K562 (cell line): ENCODE data around the gene SCN4A. TPM values are rescaled to one million over a fixed set of nuclear protein-coding genes. Genes with fewer than 3 reads are reported as not detected.
"Not testable (repeated sequence)": the region's sequence is repeated elsewhere in the genome, so short reads cannot be mapped to it uniquely, and the experiment has no call there.

Source experiments
- ATAC-seq: fragments of 200-7000 bp; cut with Tn5 transposase; 3 replicates; pipeline ENCODE4 v1.9.1; 2020; ENCODE audit warnings: moderate library complexity
- BruUV-seq: library from RNA; stranded (reverse); fragments of 400-500 nt; replicated peaks from 2 replicates; lab custom pipeline; 2021; lab: Mats Ljungman, UMichigan
- CTCF ChIA-PET: fragments of 300-600 bp; formaldehyde crosslinking; extraction: SDS; loops from one replicate; lab custom pipeline; 2021; ENCODE audit warnings: low intra/inter-chr PET ratio; lab: Yijun Ruan, JAX
- POLR2A ChIA-PET: fragments of 300-600, 350-650 bp; sonication (Branson Sonifier 250); formaldehyde crosslinking; extraction: SDS; loops from one replicate; lab custom pipeline; 2021; ENCODE audit warnings: antibody characterized with exemption, inconsistent platforms; lab: Yijun Ruan, JAX
- DNase-seq, 4 experiments: peaks; one replicate each; pipeline versions ENCODE4 v3.0.0 to v3.0.0-alpha.2; 2011 to 2018; ENCODE audit warnings: low spot score in 3 of 4, mixed read lengths in 3 of 4; ENCODE audit errors: extremely low read depth in 1 of 4
- FAIRE-seq: peaks from 2 replicates; lab custom pipeline; 2011; peaks lifted over from hg19 to GRCh38; lab: Jason Lieb, UNC
- H2AFZ ChIP-seq: 2 replicates; pipeline ENCODE4 v1.6.0; 2011; ENCODE audit warnings: low read depth, low read length, control low read depth, inconsistent platforms
- H3K27ac ChIP-seq: fragments of 200-600 bp; 3 replicates; pipeline ENCODE4 v1.8.0; 2011; ENCODE audit warnings: low read depth, mild to moderate bottlenecking, control low read depth, inconsistent platforms, low read length, moderate library complexity, mixed read lengths; ENCODE audit errors: extremely low read depth
- H3K27me3 ChIP-seq, 2 experiments: fragments of 300-600 bp in 1 of 2; 2 replicates in 1 of 2; 3 replicates in 1 of 2; pipeline versions ENCODE4 v1.6.0 to v1.8.0; 2011; ENCODE audit warnings: inconsistent platforms in 2 of 2, low read length in 2 of 2, mild to moderate bottlenecking in 1 of 2, mixed read lengths in 1 of 2, moderate library complexity in 1 of 2; ENCODE audit not compliant: control insufficient read depth in 2 of 2, insufficient read depth in 2 of 2
- H3K36me3 ChIP-seq: fragments of 300-600 bp; 3 replicates; pipeline ENCODE4 v1.8.0; 2011; ENCODE audit warnings: mild to moderate bottlenecking, low read length, inconsistent platforms; ENCODE audit not compliant: control insufficient read depth, insufficient read depth
- H3K4me1 ChIP-seq, 2 experiments: fragments of 200-600 bp in 1 of 2; replicated peaks in 1 of 2; 2 replicates in 1 of 2; 3 replicates in 1 of 2; pipeline versions ENCODE4 v1.5.1 to v1.8.0; 2011; ENCODE audit warnings: inconsistent platforms in 2 of 2, low read length in 2 of 2, mild to moderate bottlenecking in 1 of 2, mixed read lengths in 1 of 2, moderate library complexity in 1 of 2; ENCODE audit not compliant: control insufficient read depth in 2 of 2, insufficient read depth in 2 of 2
- H3K4me2 ChIP-seq: 2 replicates; pipeline ENCODE4 v1.6.1; 2011; ENCODE audit warnings: low read length, control low read depth, inconsistent platforms, mixed read lengths; ENCODE audit not compliant: insufficient read depth
- H3K4me3 ChIP-seq: fragments of 200-600 bp; sonication (generic), shearing (Covaris generic); 2 replicates; pipeline ENCODE4 v1.5.1; 2016; ENCODE audit warnings: control low read depth, inconsistent platforms
- H3K79me2 ChIP-seq: fragments of 200-600 bp; 3 replicates; pipeline ENCODE4 v1.8.0; 2011; ENCODE audit warnings: low read length, inconsistent platforms; ENCODE audit not compliant: control insufficient read depth, insufficient read depth
- H3K9ac ChIP-seq, 2 experiments: 2 replicates each; pipeline versions ENCODE4 v1.6.0 to v1.6.1; 2011; ENCODE audit warnings: low read depth in 2 of 2, low read length in 2 of 2, control low read depth in 1 of 2, inconsistent platforms in 1 of 2, mild to moderate bottlenecking in 1 of 2, mixed read lengths in 1 of 2; ENCODE audit not compliant: insufficient read depth in 1 of 2
- H3K9me1 ChIP-seq: one replicate; pipeline ENCODE4 v1.6.0; 2011; ENCODE audit warnings: inconsistent platforms, mild to moderate bottlenecking, low read length, moderate library complexity; ENCODE audit not compliant: control insufficient read depth, insufficient read depth
- H3K9me3 ChIP-seq: replicated peaks from 2 replicates; pipeline ENCODE4 v1.5.1; 2011; ENCODE audit warnings: low read depth, low read length, inconsistent platforms; ENCODE audit not compliant: control insufficient read depth, insufficient read depth
- H4K20me1 ChIP-seq: replicated peaks from 2 replicates; pipeline ENCODE4 v1.6.1; 2011; ENCODE audit warnings: low read length, inconsistent platforms, mixed read lengths; ENCODE audit not compliant: control insufficient read depth, insufficient read depth
- RFX1 ChIP-seq: fragments of 450-650 bp; IDR thresholded peaks from 2 replicates; pipeline ENCODE4 v1.6.1; 2016; ENCODE audit warnings: mild to moderate bottlenecking, moderate library complexity
- WGBS: fragments of 100-300 bp; shearing (Covaris generic); methylation state at CpG from one replicate; pipeline ENCODE4 v1.1.6; 2016; ENCODE audit warnings: low coverage, mixed read lengths; ENCODE audit not compliant: insufficient coverage; ENCODE audit errors: missing lambda C conversion rate; 5-methylcytosine and 5-hydroxymethylcytosine counted together
- in situ Hi-C: fragments of 300-500 bp; cut with MboI; formaldehyde crosslinking; loops from 4 replicates; pipeline ENCODE4 v1.15.0; 2018; ENCODE audit warnings: inconsistent platforms, mixed read lengths
- intact Hi-C: fragments of 100-400 bp; cut with micrococcal nuclease; formaldehyde crosslinking; loops from 2 replicates; pipeline ENCODE4 v1.14.2; 2022
- polyA plus RNA-seq, 8 experiments: library from polyadenylated mRNA; depleted of rRNA in 4 of 8; stranded (reverse) in 5 of 8; unstranded in 3 of 8; fragments of >200 nt; fragmentation: Nextera tagmentation in 2 of 8; fragmentation: Illumina TruSeq in 1 of 8; extraction: Ambion mirVana in 2 of 8; extraction: Trizol in 1 of 8; gene quantifications; 2 replicates each; pipeline versions ENCODE4 v1.2.1 to v1.2.3, GENCODE V29; 2011 to 2014; ENCODE audit warnings: inconsistent platforms in 1 of 8, missing spikeins in 1 of 8
- total RNA-seq, 7 experiments: library from RNA; depleted of rRNA in 6 of 7; stranded (reverse); fragments of >200 nt in 6 of 7; fragmentation: Illumina TruSeq in 2 of 7; extraction: Trizol in 2 of 7; gene quantifications; 2 replicates each; pipeline versions ENCODE4 v1.2.1 to v1.2.3, GENCODE V29; 2011 to 2021; ENCODE audit warnings: low replicate concordance in 1 of 7

Gene SCN4A
- total and polyA plus RNA-seq, 9 of the 15 experiments (the other 6 are each of a cell fraction or from before 2014, with no cell fraction given): 0.29 to 2.6 (median 1.4) TPM

- H3K4me3 ChIP-seq, H3K27ac ChIP-seq, H3K79me2 ChIP-seq, H3K4me2 ChIP-seq, H3K9ac ChIP-seq, H3K4me1 ChIP-seq, CTCF ChIA-PET, H3K9me1 ChIP-seq, FAIRE-seq, H2AFZ ChIP-seq, H3K9me3 ChIP-seq, intact Hi-C loops, in situ Hi-C loops: not testable (repeated sequence)
- WGBS: 8% methylated on average over 5 of the region's 6 CpGs
- peaks cover 0 to 22% of the 10 kb centered on the region in 2 experiments; a peak in 4 of 5 replicates for H3K27me3 ChIP-seq
- peak; percentile 26; the same call in 1 of the 3 replicates for ATAC-seq
- peak; percentile 43 for TF ChIP-seq RFX1
- TF ChIP-seq, all 486 proteins: peak for 1; not testable (repeated sequence) for 485
- not testable (repeated sequence) for BruUV-seq, H3K36me3 ChIP-seq, DNase-seq, H4K20me1 ChIP-seq
- POLR2A ChIA-PET: interaction anchor here (1.7 kb wide), 1 partner anchor 18 kb away, joined by 5 read pairs; the partner anchor contains the start of gene GH2
These were observed 73.6 kb downstream of the SCN4A start for GRCh38 chr17:63898899-63899798.

GRCh38 chr17:63896524-63897354 is 76.0 kb downstream of the SCN4A start, which contains the start of gene CSH1:
TSS of gene CSH1 (minus strand) at chr17:63896574. CDS start at chr17:63896511, 63 bp downstream.
- intact Hi-C loops, BruUV-seq, H3K79me2 ChIP-seq: not testable (repeated sequence)

GRCh38 chr17:63894821-63895220 is 77.9 kb downstream of the SCN4A start:
- H3K9ac ChIP-seq, H3K4me3 ChIP-seq, CTCF ChIA-PET, POLR2A ChIA-PET, H3K4me1 ChIP-seq, H3K79me2 ChIP-seq, H3K27ac ChIP-seq, FAIRE-seq, H3K9me3 ChIP-seq, H3K9me1 ChIP-seq, DNase-seq, H3K36me3 ChIP-seq, H4K20me1 ChIP-seq, H3K4me2 ChIP-seq, H2AFZ ChIP-seq, intact Hi-C loops, in situ Hi-C loops, ATAC-seq, BruUV-seq: not testable (repeated sequence)
- peaks cover 0 to 13% of the 10 kb centered on the region in 2 experiments; a peak in 3 of 5 replicates for H3K27me3 ChIP-seq
- WGBS: 11% methylated on average over 4 of the region's 10 CpGs

More at GRCh38 chr17:63896524-63897354, 76.0 kb downstream of the SCN4A start, which contains the start of gene CSH1:
- H3K4me1 ChIP-seq, CTCF ChIA-PET, H3K36me3 ChIP-seq, in situ Hi-C loops, H4K20me1 ChIP-seq, DNase-seq, H3K9me1 ChIP-seq, H3K9ac ChIP-seq, H3K27ac ChIP-seq, H2AFZ ChIP-seq, H3K4me2 ChIP-seq, H3K9me3 ChIP-seq, H3K4me3 ChIP-seq: not testable (repeated sequence)
- FAIRE-seq (peak; percentile 83), ATAC-seq (peak; percentile 84)
- POLR2A ChIA-PET: interaction anchor here (0.7 kb wide), 1 partner anchor 397 kb away, joined by 3 read pairs; no protein-coding TSS in a partner anchor
- H3K27me3 ChIP-seq: peaks cover 0 to 14% of the 10 kb centered on the region in 2 experiments; a peak in 3 of 5 replicates
- WGBS: 0% methylated on average over 1 of the region's 14 CpGs
